Activated naive CD8-positive, alpha-beta T cell treated with anti-CD3 and anti-CD28 coated beads, Interleukin-2, amount 50 U/mL, for 16 hours (primary cell): ENCODE data around the gene TTC34.
"Not testable (repeated sequence)": the region's sequence is repeated elsewhere in the genome, so short reads cannot be mapped to it uniquely, and the experiment has no call there.

Experiments used
- DNase-seq: peaks from one replicate; pipeline ENCODE4 v3.0.0-alpha.2; 2020; ENCODE audit warnings: low read depth, low spot score

The TTC34 gene

DNA sequence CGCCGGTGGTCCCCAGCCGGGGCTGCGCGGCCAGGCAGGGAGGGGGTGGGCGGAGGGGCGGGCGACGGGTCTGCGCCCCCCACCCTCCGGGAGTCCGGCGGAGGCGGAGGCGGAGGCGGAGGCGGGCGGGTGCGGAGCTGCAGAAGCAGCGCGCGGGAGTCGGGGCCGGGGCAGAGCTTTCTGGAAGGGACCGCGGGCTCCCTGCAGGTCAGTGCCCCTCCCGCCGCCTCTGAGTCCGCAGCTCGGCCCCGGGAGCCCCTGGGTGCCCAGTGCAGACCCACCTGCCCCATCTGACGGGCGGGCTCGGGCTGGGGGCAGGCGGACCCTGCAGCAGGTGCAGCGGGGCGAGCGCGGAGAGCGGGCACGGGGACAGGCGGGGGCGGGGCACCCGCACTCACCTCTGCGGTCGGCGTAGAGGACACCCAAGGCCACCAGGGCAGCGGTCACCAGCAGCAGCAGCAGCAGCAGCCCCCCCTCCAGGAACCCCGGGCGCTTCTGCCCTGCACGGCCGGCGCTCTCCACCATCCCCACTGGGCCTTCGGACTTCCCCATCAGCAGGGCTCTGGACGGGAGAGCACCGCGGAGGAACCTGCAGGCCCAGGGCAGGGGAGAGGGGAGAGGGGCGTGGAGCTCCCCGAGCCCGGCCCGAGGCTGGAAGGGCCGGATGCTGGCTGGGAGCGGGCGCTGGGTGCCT is 172.4 kb downstream of the TTC34 start:
- DNase-seq = no peak

- no peak for DNase-seq
Measured at GRCh38 chr1:2628191-2628932, 173.1 kb downstream of the TTC34 start.

DNA sequence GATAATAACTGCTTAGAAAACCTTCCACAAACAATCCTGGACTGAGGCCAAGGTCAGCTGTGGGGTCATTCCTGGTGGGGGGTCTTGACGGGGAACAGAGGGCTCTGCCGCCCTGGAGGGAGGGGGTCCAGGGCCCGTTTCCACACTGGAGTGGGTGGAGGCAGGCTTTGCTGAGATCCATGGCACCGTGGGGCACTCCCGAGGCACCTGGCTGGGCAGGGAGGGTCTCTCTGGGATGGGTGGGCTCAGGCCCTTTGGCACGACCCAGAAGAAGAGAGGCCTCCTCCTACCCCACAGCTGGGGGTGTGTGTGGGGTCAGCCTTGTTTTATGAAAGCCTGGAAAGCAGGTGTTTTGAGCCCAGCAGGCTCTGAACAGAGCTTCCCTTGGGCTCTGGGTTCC is 173.7 kb downstream of the TTC34 start:
- no peak for DNase-seq

DNA sequence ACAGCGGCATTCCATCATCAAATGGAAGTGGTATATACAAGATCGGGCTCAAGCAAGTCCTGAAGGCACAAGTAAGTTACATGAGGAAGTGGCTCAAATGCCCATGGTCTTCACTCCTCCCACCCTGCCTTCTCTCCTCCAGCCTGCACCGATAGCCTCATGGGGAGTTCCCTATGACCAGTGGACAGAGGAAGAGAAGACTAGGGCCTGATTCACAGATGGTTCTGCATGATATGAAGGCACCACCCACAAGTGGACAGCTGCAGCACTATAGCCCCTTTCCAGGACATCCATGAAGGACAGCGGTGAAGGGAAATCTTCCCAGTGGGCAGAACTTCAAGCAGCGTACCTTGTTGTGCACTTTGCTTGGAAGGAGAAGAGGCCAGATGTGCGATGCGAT is 175.7 kb downstream of the TTC34 start:
- not testable (repeated sequence) for DNase-seq

DNA sequence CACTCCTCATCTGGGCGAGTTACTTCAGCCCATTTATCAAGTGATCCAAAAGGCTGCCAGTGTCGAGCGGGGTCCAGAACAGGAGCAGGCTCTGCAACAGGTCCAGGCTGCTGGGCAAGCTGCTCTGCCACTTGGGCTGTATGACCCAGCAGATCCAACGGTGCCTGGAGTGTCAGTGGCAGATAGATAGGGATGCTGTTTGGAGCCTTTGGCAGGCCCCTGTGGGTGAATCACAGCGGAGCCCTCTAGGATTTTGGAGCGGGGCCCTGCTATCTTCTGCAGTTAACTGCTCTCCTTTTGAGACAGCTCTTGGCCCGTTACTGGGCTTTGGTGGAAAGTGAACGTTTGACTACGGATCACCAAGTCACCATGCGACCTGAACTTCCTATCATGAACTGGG is 176.2 kb downstream of the TTC34 start:
- no peak for DNase-seq

GRCh38 chr1:2624735-2625300 is 176.7 kb downstream of the TTC34 start:
- DNase-seq = no peak

GRCh38 chr1:2623571-2624337 is 177.7 kb downstream of the TTC34 start:
- DNase-seq = no peak

DNA sequence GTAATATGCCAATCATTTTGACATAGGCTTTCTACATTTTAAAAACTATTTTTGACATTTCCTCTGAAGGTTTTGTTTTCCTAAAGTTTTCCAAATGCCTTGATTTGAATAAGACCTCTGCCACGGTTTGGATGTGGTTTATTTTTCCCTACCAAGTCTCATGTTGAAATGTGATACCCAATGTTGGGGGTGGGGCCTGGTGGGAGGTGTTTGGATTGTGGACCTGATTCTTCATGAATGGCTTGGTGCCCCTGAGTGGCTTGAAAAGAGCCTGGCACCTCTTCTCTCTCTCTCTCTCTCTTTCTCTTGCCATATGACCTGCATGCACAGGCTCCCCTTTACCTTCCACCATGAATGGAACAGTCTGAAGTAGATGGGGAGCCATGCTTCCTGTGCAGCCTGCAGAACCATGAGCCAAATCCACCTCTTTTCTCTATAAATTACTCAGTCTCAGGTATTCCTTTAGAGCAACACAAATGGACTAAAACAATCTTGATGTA is 183.5 kb downstream of the TTC34 start:
- no peak for DNase-seq

- no peak for DNase-seq
Measured at GRCh38 chr1:2614145-2614544, 187.3 kb downstream of the TTC34 start.

DNA sequence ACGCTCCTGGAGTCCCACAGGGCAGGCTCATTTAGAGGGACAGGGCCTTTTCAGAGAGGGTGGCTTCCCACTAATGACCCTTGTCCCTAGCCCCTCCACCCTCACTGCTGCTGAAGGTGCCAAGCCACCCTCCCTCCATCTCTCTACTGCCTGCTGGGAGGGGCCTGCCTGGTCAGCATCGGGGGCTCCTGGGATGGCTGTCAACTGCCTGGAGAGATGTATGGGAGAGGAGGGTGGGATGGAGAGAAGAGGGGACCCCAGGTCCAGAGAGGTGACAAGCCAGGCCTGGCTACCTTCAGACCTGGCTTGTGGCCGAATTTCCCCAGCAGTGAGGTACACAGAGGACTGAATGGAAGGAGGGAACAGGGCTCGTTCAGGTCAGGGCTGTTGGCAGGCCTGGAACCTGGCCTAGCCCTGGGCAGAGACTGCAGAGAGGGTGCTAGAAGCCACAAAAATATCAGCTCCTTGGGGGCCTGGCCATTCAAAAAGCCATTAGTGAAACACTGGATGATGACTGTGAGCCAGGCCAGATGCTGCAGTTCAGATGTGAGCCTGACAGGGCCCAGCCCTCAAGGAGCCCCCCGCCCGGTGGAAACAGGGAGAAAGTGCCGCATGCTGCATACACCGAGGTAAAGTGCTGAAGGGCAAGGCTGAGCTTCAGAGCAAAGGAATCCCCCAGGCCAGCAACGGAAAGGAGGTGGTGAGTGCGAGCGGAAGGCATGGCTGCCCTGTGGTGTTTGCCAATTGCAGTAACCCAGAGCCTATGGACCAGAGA is 188.7 kb downstream of the TTC34 start:
- DNase-seq = no peak

DNA sequence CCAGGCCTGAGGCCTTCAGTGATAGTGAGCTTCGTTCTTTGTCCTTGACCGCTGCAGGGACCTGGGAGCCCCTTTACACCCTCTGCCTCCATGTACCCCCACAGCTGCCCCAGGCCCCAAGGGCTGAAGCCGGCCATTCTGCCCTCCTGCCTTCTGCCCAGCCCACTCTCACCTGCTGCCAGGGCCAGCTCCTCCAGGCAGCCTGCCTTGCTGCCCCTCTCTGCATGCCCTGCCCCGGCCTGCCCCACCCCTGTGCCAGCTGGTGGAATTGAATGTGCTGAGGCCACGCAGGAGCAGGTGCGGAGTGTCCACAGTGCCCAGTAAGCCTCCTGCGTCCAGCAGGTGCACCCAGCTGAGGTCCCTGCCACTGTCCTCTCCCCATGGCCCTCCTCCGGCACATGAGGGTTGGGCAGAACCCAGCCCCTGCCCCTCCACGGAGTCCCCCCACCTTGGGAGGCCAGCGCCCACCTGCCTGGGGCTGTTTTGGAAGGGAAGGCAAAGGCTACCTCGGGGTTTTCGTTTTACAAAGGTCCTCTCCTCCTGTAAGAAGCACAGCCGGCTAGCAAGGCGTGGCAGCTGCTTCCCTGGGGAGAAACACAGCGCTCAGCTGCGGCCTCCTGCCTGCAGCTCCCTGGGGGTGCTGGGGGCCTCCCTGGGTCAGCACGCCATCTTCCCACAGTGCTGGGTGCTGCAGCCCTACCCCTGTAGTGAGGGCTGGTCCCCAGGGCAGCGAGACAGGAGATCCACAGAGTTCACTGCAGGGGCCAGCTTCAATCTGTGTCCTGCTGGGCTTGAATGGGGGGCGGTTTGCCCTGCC is 189.7 kb downstream of the TTC34 start:
- no peak for DNase-seq

GRCh38 chr1:2611031-2611501 is 190.4 kb downstream of the TTC34 start:
- DNase-seq = no peak

DNA sequence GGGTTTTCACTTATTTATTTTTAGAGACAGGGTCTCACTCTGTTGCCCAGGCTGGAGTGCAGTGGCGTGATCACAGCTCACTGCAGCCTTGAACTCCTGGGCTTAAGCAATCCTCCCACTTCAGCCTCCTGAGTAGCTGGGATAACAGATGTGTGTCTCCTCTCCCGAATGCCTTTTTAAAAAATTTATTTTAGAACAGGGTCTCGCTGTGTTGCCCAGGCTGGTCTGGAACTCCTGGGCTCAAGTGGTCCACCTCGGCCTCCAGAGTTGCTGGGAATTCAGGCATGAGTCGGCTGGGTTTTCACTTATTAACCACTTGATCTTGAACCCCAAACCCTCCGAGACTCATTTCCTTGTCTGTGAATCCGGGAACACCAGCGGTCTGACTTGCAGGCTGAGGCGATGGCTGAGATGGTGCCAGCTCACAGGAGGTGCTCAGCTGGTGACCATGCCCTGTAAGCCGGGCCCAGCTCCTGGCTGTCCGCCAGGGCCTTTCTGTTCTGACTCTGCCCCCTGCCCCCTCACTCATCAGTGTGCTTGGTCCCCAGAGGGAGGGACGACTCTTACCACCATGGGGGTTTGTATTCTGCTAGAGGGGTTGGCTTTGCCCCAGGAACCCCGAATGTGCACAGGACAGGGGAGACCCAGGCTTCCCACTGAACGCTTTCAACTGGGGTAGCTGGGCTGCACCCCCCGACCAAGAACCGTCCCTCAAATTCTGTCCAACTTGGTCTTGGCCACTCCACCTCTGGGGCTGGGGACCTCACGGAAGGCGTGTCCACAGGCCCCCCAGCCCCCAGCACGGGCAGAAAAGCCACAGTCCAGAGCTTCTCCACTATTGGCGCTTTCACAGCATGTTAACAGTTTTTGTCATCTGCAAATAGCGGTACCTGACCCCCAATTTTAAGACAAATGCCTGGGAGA is 191.2 kb downstream of the TTC34 start:
- DNase-seq = no peak

DNA sequence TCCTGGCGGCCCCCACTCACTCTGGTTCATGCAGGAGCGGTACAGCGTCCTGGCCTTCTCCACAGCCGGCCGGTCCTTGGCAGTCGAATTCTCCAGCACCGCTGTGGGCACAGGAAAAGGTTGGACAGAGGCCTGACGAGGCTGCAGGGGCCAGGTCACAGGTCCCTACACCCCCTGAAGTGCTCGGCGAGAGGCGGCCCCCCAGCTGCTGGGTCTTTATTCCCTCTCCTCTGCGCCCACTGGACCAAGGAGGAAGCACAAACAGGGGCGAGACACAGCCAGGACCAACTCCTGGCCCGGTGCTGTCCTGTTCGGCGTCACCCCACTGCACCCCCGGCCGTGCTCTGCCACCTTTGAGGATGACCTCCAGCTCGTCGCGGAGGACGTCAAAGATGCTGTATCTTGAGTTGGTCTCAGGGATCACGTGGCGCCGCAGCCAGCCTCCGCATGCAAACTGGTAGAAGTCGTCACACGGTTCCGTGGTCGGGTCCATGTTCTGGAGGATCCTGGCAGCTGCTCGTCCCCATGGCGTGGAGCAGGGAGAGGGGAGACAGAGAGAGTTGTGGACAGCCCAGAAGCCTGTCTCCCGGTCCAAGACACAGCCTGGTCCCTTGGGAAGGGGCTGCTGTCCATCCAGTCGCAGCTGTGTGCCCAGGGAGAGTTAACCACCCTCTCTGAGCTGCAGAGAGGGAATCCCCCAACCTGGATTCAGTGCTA is 192.0 kb downstream of the TTC34 start:
- no peak for DNase-seq

GRCh38 chr1:2607641-2608091 is 193.8 kb downstream of the TTC34 start:
- DNase-seq = no peak

DNA sequence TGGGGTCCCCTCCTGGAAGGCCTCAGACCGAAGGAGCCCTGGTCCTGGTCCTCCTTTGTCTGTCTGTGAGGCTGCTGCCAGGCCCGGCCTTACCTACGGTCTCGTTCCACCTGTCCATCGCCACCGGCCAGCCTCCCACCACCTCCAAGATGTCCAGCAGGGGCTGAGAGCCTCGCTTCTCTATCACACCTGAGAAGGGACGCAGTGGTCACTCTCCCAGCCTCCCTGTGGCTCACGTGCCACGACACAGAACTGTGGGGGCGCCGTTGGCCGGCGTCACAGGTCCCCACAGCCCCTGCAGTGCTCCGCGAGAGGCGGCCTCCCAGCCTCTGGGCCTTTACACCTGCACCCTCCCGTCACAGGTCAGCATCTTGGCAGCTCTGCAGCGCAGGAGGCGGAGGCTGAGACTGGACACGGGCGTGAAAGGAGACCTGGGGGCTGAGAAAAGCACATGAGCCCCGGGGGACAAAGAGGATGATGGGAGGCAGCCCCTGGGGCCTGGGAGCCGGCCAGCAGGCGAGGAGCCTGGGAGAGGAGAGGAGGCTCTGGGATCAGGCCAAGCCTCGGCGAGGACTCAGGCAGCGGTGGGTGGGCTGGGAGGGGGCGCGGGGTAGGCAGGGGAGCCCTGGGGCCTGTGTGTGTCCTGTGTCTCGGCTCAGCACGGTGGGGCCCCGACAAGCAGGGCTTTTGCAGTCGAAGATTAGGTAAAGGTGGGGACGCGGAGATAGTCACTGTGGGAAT is 194.4 kb downstream of the TTC34 start:
- DNase-seq = no peak

DNA sequence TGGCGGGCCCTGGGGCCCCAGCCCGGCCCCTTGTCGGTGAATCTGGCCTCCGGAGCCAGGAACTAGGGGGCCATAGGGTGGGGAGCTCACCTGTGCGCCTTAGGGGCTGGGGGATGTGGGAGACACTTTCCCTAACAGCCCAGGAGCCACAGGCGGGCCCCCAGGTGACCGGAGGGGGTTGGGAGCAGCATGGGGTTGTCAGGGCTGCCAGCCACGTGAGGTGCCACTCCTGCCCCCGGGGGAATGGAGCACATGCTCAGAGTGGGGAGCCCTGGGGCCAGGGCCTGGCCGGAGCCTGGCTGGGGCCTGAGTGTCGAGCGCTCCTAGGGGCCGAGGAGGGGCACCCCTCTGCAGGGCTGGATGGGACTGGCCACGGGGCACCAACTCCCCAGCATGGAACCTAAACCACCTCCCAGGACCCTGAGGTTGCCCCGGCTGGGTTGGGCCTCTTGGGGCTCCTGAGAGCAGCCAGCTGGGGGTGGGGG is 195.1 kb downstream of the TTC34 start:
- no peak for DNase-seq
